Calu3 (cell line): Measurements from ENCODE around the gene SLC12A3. TPM values are rescaled to one million over a fixed set of nuclear protein-coding genes. Genes with fewer than 3 reads are reported as not detected.

ENCODE experiments used
- BruUV-seq: library from RNA; stranded (reverse); fragments of 400-500 nt; replicated peaks from 2 replicates; lab custom pipeline; 2021; lab: Mats Ljungman, UMichigan
- CTCF ChIA-PET: fragments of 300-600 bp; sonication (Branson Sonifier 250); formaldehyde crosslinking; loops from one replicate; lab custom pipeline; 2022; ENCODE audit warnings: antibody characterized with exemption; lab: Charles Lee
- DNase-seq: peaks from one replicate; pipeline ENCODE4 v3.0.0; 2022
- H3K27ac Mint-ChIP-seq: one replicate; pipeline ENCODE4 v1.8.0; 2022; ENCODE audit warnings: mixed read lengths; ENCODE audit not compliant: unreplicated experiment
- H3K27me3 Mint-ChIP-seq: one replicate; pipeline ENCODE4 v1.8.0; 2022; ENCODE audit warnings: mixed read lengths; ENCODE audit not compliant: unreplicated experiment
- H3K36me3 Mint-ChIP-seq: one replicate; pipeline ENCODE4 v1.8.0; 2022; ENCODE audit warnings: mild to moderate bottlenecking, moderate library complexity, mixed read lengths; ENCODE audit not compliant: insufficient read depth, unreplicated experiment
- H3K4me1 Mint-ChIP-seq: one replicate; pipeline ENCODE4 v1.8.0; 2022; ENCODE audit warnings: mild to moderate bottlenecking, low read depth, mixed read lengths; ENCODE audit not compliant: unreplicated experiment
- H3K4me3 Mint-ChIP-seq: one replicate; pipeline ENCODE4 v1.8.0; 2022; ENCODE audit warnings: mild to moderate bottlenecking, low read depth, moderate library complexity, mixed read lengths; ENCODE audit not compliant: unreplicated experiment
- H3K9me3 Mint-ChIP-seq: one replicate; pipeline ENCODE4 v1.8.0; 2022; ENCODE audit warnings: low read depth, mixed read lengths; ENCODE audit not compliant: unreplicated experiment
- intact Hi-C: fragments of 100-400 bp; cut with micrococcal nuclease; formaldehyde crosslinking; loops from one replicate; pipeline ENCODE4 v1.10.0; 2022; ENCODE audit not compliant: unreplicated experiment
- total RNA-seq: library from RNA; stranded (reverse); gene quantifications from 2 replicates; pipeline ENCODE4 v1.2.3, GENCODE V29; 2022
- TF ChIP-seq, protein P1 (sequence below): fragments of 200-600 bp; IDR thresholded peaks from one replicate; pipeline ENCODE4 v1.8.0; 2022; ENCODE audit warnings: antibody characterized with exemption; ENCODE audit not compliant: unreplicated experiment

The SLC12A3 gene
- total RNA-seq, 1 experiment from 2014 or later = not detected

DNA sequence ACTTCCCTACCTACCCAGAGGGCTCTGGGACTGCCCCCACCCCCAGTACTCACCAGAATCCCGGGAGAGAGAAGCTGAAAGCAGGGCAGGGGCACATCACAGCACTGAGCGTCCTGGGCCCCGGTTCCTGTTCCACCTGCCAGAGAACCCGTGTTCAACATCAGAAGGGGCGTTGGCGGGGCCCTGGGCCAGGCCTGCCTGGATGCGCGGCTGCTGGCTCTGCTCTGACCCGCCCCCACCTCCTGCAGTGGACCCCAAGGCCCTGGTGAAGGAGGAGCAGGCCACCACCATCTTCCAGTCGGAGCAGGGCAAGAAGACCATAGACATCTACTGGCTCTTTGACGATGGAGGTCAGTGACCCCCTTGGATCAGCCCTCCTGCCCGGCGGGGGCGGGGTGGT lies 27.7 kb downstream of the SLC12A3 start:
- H3K4me3 Mint-ChIP-seq = no peak overlapping the region
- H3K36me3 Mint-ChIP-seq = no peaks in the 10 kb centered on the region

DNA sequence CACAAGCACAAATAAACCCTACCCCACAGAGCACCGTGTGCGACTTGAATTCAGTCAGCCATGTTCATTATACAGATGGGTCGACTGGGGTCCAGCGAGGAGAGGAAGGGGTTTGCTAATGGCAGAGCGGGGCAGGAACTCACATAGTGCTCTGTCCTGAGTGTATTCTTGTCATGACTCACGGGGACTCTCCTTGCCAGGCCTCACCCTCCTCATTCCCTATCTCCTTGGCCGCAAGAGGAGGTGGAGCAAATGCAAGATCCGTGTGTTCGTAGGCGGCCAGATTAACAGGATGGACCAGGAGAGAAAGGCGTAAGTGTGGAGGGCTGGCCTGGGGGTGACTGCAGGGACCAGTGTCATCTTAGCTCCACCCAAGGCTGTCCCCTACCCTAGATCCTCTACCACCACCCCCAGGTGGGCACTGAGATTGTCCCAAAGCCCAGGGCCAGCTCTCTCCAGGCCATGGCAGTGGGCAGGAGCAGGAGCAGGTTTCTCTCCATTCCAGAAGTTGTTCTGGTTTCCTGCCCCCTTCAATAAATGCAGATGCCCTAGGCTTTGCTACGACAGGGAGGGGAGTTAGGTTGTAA lies 29.4 kb downstream of the SLC12A3 start:
- Mint-ChIP-seq H3K27me3 (peaks cover 49% of the 10 kb centered on the region), H3K27ac (no peak overlapping the region), H3K4me3 (no peak overlapping the region), H3K36me3 (no peaks in the 10 kb centered on the region), H3K4me1 (no peaks in the 10 kb centered on the region), H3K9me3 (no peaks in the 10 kb centered on the region)
- DNase-seq = no peak
- CTCF ChIA-PET = interaction anchor here (0.7 to 0.8 kb wide), 2 partner anchors 171 to 437 kb away, joined by 3 to 5 read pairs; no protein-coding TSS in a partner anchor
- TF ChIP-seq, protein P1, sequence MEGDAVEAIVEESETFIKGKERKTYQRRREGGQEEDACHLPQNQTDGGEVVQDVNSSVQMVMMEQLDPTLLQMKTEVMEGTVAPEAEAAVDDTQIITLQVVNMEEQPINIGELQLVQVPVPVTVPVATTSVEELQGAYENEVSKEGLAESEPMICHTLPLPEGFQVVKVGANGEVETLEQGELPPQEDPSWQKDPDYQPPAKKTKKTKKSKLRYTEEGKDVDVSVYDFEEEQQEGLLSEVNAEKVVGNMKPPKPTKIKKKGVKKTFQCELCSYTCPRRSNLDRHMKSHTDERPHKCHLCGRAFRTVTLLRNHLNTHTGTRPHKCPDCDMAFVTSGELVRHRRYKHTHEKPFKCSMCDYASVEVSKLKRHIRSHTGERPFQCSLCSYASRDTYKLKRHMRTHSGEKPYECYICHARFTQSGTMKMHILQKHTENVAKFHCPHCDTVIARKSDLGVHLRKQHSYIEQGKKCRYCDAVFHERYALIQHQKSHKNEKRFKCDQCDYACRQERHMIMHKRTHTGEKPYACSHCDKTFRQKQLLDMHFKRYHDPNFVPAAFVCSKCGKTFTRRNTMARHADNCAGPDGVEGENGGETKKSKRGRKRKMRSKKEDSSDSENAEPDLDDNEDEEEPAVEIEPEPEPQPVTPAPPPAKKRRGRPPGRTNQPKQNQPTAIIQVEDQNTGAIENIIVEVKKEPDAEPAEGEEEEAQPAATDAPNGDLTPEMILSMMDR = no peak
- intact Hi-C loops = no loop called here
- BruUV-seq = no TSS peak

More for the DNA sequence above, 27.7 kb downstream of the SLC12A3 start:
- CTCF ChIA-PET = no interaction called here
- no peak overlapping the region for H3K27ac Mint-ChIP-seq
- H3K27me3 Mint-ChIP-seq = peaks cover 32% of the 10 kb centered on the region
- DNase-seq = no peak
- intact Hi-C loops = no loop called here
- BruUV-seq = no TSS peak
- H3K9me3 Mint-ChIP-seq = no peaks in the 10 kb centered on the region
- TF ChIP-seq, protein P1 = no peak
- H3K4me1 Mint-ChIP-seq = no peaks in the 10 kb centered on the region

DNA sequence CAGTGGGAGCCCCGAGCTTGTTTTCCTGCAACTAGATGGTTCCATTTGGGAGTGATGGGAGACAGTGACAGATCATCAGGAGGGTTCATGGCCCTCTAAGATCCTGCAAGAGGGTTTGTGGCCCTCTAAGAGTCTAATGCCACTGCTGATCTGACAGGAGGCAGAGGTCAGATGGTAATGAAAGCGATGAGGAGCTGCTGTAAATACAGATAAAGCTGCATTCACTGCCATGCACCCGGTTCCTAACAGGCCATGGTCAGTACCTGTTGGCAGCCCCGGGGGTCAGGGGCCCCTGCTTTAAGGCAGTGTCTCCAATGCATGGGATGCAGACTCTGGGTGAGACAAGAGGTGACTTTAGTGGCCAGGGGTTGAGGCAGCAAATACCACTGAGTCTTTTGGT lies 30.8 kb downstream of the SLC12A3 start:
- BruUV-seq = no TSS peak
- TF ChIP-seq, protein P1 = no peak
- no peak overlapping the region for H3K27ac Mint-ChIP-seq
- no peaks in the 10 kb centered on the region for H3K4me1 Mint-ChIP-seq
- peaks cover 55% of the 10 kb centered on the region for H3K27me3 Mint-ChIP-seq
- no peak for DNase-seq
- CTCF ChIA-PET = no interaction called here
- intact Hi-C loops = no loop called here
- H3K4me3 Mint-ChIP-seq = no peak overlapping the region
- H3K9me3 Mint-ChIP-seq = no peaks in the 10 kb centered on the region
- H3K36me3 Mint-ChIP-seq = no peaks in the 10 kb centered on the region

DNA sequence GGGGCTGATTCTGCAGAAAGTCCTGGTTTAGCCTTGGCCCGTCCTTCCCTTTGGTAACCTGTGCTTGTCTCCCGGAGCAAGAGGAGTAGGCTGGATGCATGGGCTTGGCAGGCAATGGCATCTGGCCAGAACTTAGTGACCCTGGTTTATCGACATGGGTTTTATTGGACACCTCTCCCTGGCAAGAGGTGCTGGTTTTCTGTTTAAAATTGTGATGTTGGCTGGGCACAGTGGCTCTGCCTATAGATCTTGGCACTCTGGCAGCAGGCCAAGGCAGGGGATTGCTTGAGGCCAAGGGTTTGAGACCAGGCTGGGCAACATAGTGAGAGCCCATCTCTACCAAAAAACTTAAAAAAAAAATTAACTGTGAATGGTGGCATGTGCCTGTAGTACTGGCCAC lies 31.2 kb downstream of the SLC12A3 start:
- Mint-ChIP-seq H3K36me3 (no peaks in the 10 kb centered on the region), H3K27ac (no peak overlapping the region), H3K4me3 (no peak overlapping the region), H3K9me3 (no peaks in the 10 kb centered on the region), H3K4me1 (no peaks in the 10 kb centered on the region), H3K27me3 (peaks cover 55% of the 10 kb centered on the region)
- BruUV-seq = no TSS peak
- intact Hi-C loops = no loop called here
- no peak for DNase-seq
- CTCF ChIA-PET = interaction anchor here (0.7 kb wide), 1 partner anchor 114 kb away, joined by 3 read pairs; no protein-coding TSS in a partner anchor
- TF ChIP-seq, protein P1 = no peak
